HCT116 (cell line): Measurements from ENCODE around the gene SIK3. TPM values are rescaled to one million over a fixed set of nuclear protein-coding genes. Genes with fewer than 3 reads are reported as not detected.

Experiments used
- ATAC-seq: fragments of 200-7000 bp; cut with Tn5 transposase; 2 replicates; pipeline ENCODE4 v1.9.1; 2020; ENCODE audit warnings: mild to moderate bottlenecking, moderate library complexity
- BruUV-seq: library from RNA; stranded (reverse); fragments of 400-500 nt; replicated peaks from 2 replicates; lab custom pipeline; 2021; lab: Mats Ljungman, UMichigan
- CTCF ChIA-PET: fragments of 300-600 bp; sonication (Branson Sonifier 250); formaldehyde crosslinking; loops from one replicate; lab custom pipeline; 2021; ENCODE audit warnings: antibody characterized with exemption; lab: Charles Lee
- POLR2A ChIA-PET: fragments of 300-600, 350-600 bp; sonication (Branson Sonifier 250); formaldehyde crosslinking; loops from one replicate; lab custom pipeline; 2021; ENCODE audit warnings: antibody characterized with exemption; lab: Charles Lee
- RAD21 ChIA-PET, 2 experiments: fragments of 300-600 bp; sonication (Branson Sonifier 250); formaldehyde crosslinking; loops; one replicate each; lab custom pipeline; 2023; ENCODE audit warnings: low total read pairs in 2 of 2; ENCODE audit not compliant: uncharacterized antibody in 2 of 2, unreplicated experiment in 2 of 2, low non-redundant PET in 1 of 2; lab: Charles Lee
- DNase-seq: peaks from one replicate; pipeline ENCODE4 v3.0.0-alpha.2; 2010; ENCODE audit warnings: low read depth, low spot score
- H2AFZ ChIP-seq: fragments of 200-600 bp; shearing (Covaris generic), sonication (generic); 2 replicates; pipeline ENCODE4 v1.6.1; 2017; ENCODE audit warnings: low read depth, mixed run types, mixed read lengths, antibody characterized with exemption, low read length; ENCODE audit not compliant: poor library complexity, severe bottlenecking
- H3K27ac ChIP-seq: 2 replicates; pipeline ENCODE4 v1.5.1; 2012; ENCODE audit warnings: low read depth, low read length
- H3K27me3 ChIP-seq: fragments of 200-600 bp; sonication (generic); 2 replicates; pipeline ENCODE4 v1.6.1; 2016; ENCODE audit warnings: mixed run types, low read length, mixed read lengths; ENCODE audit not compliant: insufficient read depth
- H3K36me3 ChIP-seq, 2 experiments: fragments of 200-500 bp in 1 of 2; fragments of 200-600 bp in 1 of 2; sonication (Bioruptor generic) in 1 of 2; sonication (generic) in 1 of 2; 2 replicates each; pipeline versions ENCODE4 v1.5.1 to v1.6.1; 2014 to 2016; ENCODE audit warnings: low read length in 2 of 2, inconsistent platforms in 1 of 2, mixed read lengths in 1 of 2, mixed run types in 1 of 2; ENCODE audit not compliant: insufficient read depth in 2 of 2, control insufficient read depth in 1 of 2
- H3K4me1 ChIP-seq, 2 experiments: fragments of 200-600 bp in 1 of 2; sonication (generic) in 1 of 2; 2 replicates each; pipeline versions ENCODE4 v1.5.1 to v1.6.1; 2012 to 2017; ENCODE audit warnings: low read length in 2 of 2, inconsistent platforms in 1 of 2, mild to moderate bottlenecking in 1 of 2, mixed read lengths in 1 of 2, mixed run types in 1 of 2, moderate library complexity in 1 of 2; ENCODE audit not compliant: insufficient read depth in 2 of 2, control insufficient read depth in 1 of 2
- H3K4me2 ChIP-seq: fragments of 200-600 bp; sonication (generic); 2 replicates; pipeline ENCODE4 v1.6.1; 2017; ENCODE audit warnings: mixed run types, low read length, mixed read lengths
- H3K4me3 ChIP-seq, 2 experiments: fragments of 200-600 bp in 1 of 2; sonication (generic) in 1 of 2; replicated peaks in 1 of 2; 2 replicates each; pipeline ENCODE4 v1.5.1; 2011 to 2016; ENCODE audit warnings: low read length in 2 of 2, control low read depth in 1 of 2, low read depth in 1 of 2, mild to moderate bottlenecking in 1 of 2, mixed read lengths in 1 of 2, mixed run types in 1 of 2
- H3K79me2 ChIP-seq: fragments of 200-600 bp; sonication (generic); 2 replicates; pipeline ENCODE4 v1.6.1; 2017; ENCODE audit warnings: mild to moderate bottlenecking, mixed run types, low read length, moderate library complexity, mixed read lengths; ENCODE audit not compliant: insufficient read depth
- H3K9ac ChIP-seq: fragments of 200-600 bp; sonication (generic); 2 replicates; pipeline ENCODE4 v1.6.1; 2016; ENCODE audit warnings: low read length, mixed read lengths
- H3K9me2 ChIP-seq: fragments of 200-600 bp; sonication (generic), shearing (Covaris generic); 2 replicates; pipeline ENCODE4 v1.6.1; 2017; ENCODE audit warnings: mixed run types, mild to moderate bottlenecking, moderate library complexity; ENCODE audit not compliant: insufficient read depth
- H3K9me3 ChIP-seq, 2 experiments: fragments of 200-500 bp in 1 of 2; fragments of 200-600 bp in 1 of 2; sonication (Bioruptor generic) in 1 of 2; sonication (generic) in 1 of 2; 2 replicates each; pipeline ENCODE4 v1.6.1; 2014 to 2017; ENCODE audit warnings: low read length in 2 of 2, mixed read lengths in 2 of 2, inconsistent platforms in 1 of 2, low read depth in 1 of 2, mild to moderate bottlenecking in 1 of 2, mixed run types in 1 of 2, moderate library complexity in 1 of 2; ENCODE audit not compliant: control insufficient read depth in 1 of 2, insufficient read depth in 1 of 2
- H4K20me1 ChIP-seq: fragments of 200-600 bp; sonication (generic), shearing (Covaris generic); 2 replicates; pipeline ENCODE4 v1.6.1; 2017; ENCODE audit warnings: mixed run types, mild to moderate bottlenecking, moderate library complexity; ENCODE audit not compliant: insufficient read depth
- CBX3 ChIP-seq: IDR thresholded peaks from 2 replicates; pipeline ENCODE4 v1.6.1; 2012; ENCODE audit warnings: low read depth
- EZH2 ChIP-seq: fragments of 200-600 bp; sonication (generic); IDR thresholded peaks from 2 replicates; pipeline ENCODE4 v1.6.1; 2017; ENCODE audit warnings: antibody characterized with exemption, mixed run types
- EZH2phosphoT487 ChIP-seq: fragments of 200-600 bp; IDR thresholded peaks from 2 replicates; pipeline ENCODE4 v1.6.1; 2018; ENCODE audit warnings: antibody characterized with exemption, borderline replicate concordance
- FOSL1 ChIP-seq: IDR thresholded peaks from 2 replicates; pipeline ENCODE4 v1.6.1; 2012; ENCODE audit warnings: low read depth
- JUND ChIP-seq: IDR thresholded peaks from 2 replicates; pipeline ENCODE4 v1.6.1; 2012
- SIN3A ChIP-seq: IDR thresholded peaks from 2 replicates; pipeline ENCODE4 v1.6.1; 2012; ENCODE audit warnings: low read depth
- intact Hi-C: fragments of 100-400 bp; cut with micrococcal nuclease; formaldehyde crosslinking; loops from 2 replicates; pipeline ENCODE4 v1.10.0; 2022
- total RNA-seq: library from RNA; stranded (reverse); gene quantifications from one replicate; pipeline ENCODE4 v1.2.1, GENCODE V29; 2021; ENCODE audit not compliant: unreplicated experiment
- TF ChIP-seq, protein P1 (sequence below): IDR thresholded peaks from 2 replicates; pipeline ENCODE4 v1.6.1; 2012
- TF ChIP-seq, protein P2 (sequence below): IDR thresholded peaks from 2 replicates; pipeline ENCODE4 v1.6.1; 2012
- TF ChIP-seq, protein P3 (sequence below), 3 experiments: fragments of 200-600 bp in 1 of 3; sonication (generic) in 1 of 3; IDR thresholded peaks in 2 of 3; conservative IDR thresholded peaks in 1 of 3; 2 replicates each; pipeline ENCODE4 v1.5.1; 2012 to 2017; ENCODE audit warnings: low read depth in 2 of 3, low read length in 2 of 3, antibody characterized with exemption in 1 of 3, borderline replicate concordance in 1 of 3, control low read depth in 1 of 3, mild to moderate bottlenecking in 1 of 3, mixed read lengths in 1 of 3, mixed run types in 1 of 3, moderate library complexity in 1 of 3; ENCODE audit not compliant: insufficient read depth in 1 of 3

The SIK3 gene
- total RNA-seq, 1 experiment from 2014 or later = 21.0 TPM

DNA sequence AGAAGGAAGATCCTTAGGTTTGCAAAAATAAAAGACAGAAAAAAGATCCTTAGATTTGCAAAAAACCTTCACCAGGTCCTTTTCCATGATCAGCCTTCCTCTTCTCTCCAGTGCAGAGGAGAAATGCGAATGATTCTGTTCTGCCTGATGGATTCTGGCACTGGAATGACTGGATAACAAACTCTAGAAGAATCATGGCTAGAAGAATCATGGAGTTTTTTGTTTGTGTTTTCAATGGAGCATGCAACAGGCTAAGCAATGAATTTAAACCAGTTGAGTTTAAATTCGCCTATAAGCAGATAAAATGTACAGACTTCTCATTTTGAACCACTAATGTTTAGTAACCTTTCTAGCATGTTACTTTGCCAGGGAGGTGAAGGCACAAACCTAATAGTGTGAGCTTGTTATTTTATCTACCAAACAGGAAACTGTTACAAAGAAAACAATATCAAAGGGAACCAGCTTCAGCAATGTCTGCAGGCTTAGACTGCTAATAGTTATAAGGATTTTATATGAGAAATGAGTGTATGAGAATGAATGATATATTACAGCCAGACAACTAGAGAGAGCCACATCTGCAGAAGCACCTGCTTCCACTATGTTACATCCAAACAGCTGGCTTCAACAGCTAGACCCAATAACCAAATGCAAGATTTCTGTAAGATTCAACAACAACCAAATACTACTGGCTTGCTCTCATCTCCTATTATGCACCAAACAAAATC is 196.1 kb downstream of the SIK3 start:
- H3K9me3 ChIP-seq = no peaks in the 10 kb centered on the region
- RAD21 ChIA-PET = no interaction called here
- BruUV-seq = no TSS peak
- no peak for ATAC-seq
- no peak overlapping the region for H3K27ac ChIP-seq
- H3K4me2 ChIP-seq = no peak overlapping the region
- intact Hi-C loops = no loop called here
- no peak overlapping the region for H3K4me3 ChIP-seq
- no peaks in the 10 kb centered on the region for H3K36me3 ChIP-seq
- CTCF ChIA-PET = no interaction called here
- H3K27me3 ChIP-seq = no peaks in the 10 kb centered on the region
- H3K9ac ChIP-seq = no peak overlapping the region
- no peak overlapping the region for H2AFZ ChIP-seq
- TF ChIP-seq, protein P1, sequence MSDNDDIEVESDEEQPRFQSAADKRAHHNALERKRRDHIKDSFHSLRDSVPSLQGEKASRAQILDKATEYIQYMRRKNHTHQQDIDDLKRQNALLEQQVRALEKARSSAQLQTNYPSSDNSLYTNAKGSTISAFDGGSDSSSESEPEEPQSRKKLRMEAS = no peak
- TF ChIP-seq EZH2phosphoT487 (no peak), SIN3A (no peak), FOSL1 (no peak), CBX3 (no peak), EZH2 (no peak), JUND (no peak)
- TF ChIP-seq, protein P2, sequence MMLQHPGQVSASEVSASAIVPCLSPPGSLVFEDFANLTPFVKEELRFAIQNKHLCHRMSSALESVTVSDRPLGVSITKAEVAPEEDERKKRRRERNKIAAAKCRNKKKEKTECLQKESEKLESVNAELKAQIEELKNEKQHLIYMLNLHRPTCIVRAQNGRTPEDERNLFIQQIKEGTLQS = no peak
- TF ChIP-seq, protein P3, sequence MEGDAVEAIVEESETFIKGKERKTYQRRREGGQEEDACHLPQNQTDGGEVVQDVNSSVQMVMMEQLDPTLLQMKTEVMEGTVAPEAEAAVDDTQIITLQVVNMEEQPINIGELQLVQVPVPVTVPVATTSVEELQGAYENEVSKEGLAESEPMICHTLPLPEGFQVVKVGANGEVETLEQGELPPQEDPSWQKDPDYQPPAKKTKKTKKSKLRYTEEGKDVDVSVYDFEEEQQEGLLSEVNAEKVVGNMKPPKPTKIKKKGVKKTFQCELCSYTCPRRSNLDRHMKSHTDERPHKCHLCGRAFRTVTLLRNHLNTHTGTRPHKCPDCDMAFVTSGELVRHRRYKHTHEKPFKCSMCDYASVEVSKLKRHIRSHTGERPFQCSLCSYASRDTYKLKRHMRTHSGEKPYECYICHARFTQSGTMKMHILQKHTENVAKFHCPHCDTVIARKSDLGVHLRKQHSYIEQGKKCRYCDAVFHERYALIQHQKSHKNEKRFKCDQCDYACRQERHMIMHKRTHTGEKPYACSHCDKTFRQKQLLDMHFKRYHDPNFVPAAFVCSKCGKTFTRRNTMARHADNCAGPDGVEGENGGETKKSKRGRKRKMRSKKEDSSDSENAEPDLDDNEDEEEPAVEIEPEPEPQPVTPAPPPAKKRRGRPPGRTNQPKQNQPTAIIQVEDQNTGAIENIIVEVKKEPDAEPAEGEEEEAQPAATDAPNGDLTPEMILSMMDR (IDR thresholded peaks at IDR 0.05 in 2 of 3, conservative IDR thresholded peaks at IDR 0.05 in 1 of 3; ENCODE audit: borderline replicate concordance in 1 of 3, insufficient read depth in 1 of 3, low read depth in 2 of 3, low read length in 2 of 3) = no peak
- POLR2A ChIA-PET = no interaction called here
- H3K4me1 ChIP-seq = no peaks in the 10 kb centered on the region
- no peaks in the 10 kb centered on the region for H4K20me1 ChIP-seq
- H3K9me2 ChIP-seq = no peaks in the 10 kb centered on the region
- DNase-seq = no peak
- H3K79me2 ChIP-seq = no peaks in the 10 kb centered on the region
